AG09319 (cell line): Measurements from ENCODE around the gene CD300E.

Source experiments
- DNase-seq: peaks from one replicate; pipeline ENCODE4 v3.0.0-alpha.2; 2010; ENCODE audit warnings: low read depth; ENCODE audit errors: extremely low read depth
- TF ChIP-seq, protein P1 (sequence below): IDR thresholded peaks from 2 replicates; pipeline ENCODE4 v1.5.1; 2011; ENCODE audit warnings: low read depth, mild to moderate bottlenecking, inconsistent platforms, low read length, moderate library complexity

The CD300E gene

GRCh38 chr17:74606050-74606449 lies 17.5 kb downstream of the CD300E start:
- TF ChIP-seq, protein P1, sequence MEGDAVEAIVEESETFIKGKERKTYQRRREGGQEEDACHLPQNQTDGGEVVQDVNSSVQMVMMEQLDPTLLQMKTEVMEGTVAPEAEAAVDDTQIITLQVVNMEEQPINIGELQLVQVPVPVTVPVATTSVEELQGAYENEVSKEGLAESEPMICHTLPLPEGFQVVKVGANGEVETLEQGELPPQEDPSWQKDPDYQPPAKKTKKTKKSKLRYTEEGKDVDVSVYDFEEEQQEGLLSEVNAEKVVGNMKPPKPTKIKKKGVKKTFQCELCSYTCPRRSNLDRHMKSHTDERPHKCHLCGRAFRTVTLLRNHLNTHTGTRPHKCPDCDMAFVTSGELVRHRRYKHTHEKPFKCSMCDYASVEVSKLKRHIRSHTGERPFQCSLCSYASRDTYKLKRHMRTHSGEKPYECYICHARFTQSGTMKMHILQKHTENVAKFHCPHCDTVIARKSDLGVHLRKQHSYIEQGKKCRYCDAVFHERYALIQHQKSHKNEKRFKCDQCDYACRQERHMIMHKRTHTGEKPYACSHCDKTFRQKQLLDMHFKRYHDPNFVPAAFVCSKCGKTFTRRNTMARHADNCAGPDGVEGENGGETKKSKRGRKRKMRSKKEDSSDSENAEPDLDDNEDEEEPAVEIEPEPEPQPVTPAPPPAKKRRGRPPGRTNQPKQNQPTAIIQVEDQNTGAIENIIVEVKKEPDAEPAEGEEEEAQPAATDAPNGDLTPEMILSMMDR: no peak
- no peak for DNase-seq

DNA sequence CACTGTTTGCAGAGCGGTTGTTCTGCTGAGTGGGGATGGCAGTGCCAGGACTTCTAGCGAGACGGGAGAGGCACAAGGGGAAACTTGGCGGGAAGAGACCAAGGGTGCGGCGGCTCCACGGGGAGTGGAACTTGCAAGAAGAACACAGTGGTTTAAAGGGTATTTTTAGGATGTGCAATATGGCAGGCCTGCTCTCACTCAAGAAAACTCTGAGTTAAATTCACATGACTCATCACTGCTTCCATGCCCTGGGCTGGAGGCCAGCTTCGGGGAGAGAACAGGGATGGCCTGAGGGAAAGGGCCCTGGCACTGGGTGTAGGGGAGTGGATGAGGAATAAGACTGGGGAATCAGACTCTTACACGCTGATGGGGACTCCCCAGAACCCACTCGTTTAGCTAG lies 18.2 kb downstream of the CD300E start:
- peak; percentile 24 for DNase-seq
- TF ChIP-seq, protein P1: no peak

- no peak for DNase-seq
- TF ChIP-seq, protein P1: no peak
Observed at GRCh38 chr17:74604761-74605160, 18.8 kb downstream of the CD300E start.

DNA sequence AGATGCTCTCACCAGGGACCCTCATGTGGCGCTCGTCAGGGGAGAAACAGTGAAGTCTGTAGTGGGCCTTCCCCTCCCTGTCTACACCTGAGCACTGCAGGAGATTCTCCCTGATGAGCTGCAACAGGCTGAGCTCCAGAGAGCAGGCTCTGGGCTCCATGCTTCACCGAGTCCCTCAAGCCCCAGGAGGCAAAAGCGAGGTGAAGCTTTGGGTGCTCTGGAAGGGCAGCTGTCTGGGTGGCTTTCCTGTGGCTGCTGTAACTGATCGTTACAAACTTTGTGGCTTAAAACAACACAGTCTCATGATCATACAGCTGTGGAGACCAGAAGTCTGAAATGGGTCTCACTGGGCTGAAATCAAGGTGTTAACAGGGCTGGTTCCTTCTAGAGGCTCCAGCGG lies 19.3 kb downstream of the CD300E start:
- TF ChIP-seq, protein P1: no peak
- DNase-seq: no peak

GRCh38 chr17:74603746-74604145 lies 19.8 kb downstream of the CD300E start:
- TF ChIP-seq, protein P1: no peak
- DNase-seq: no peak

- TF ChIP-seq, protein P1: no peak
- DNase-seq: no peak
Observed at GRCh38 chr17:74603037-74603635, 20.4 kb downstream of the CD300E start.

GRCh38 chr17:74601944-74602572 lies 21.5 kb downstream of the CD300E start:
- no peak for DNase-seq
- TF ChIP-seq, protein P1: peak; percentile 57
